Chondrocyte (in vitro differentiated cells): Measurements from ENCODE around the gene PXN. TPM values are rescaled to one million over a fixed set of nuclear protein-coding genes. Genes with fewer than 3 reads are reported as not detected.
"Not testable (repeated sequence)": the region's sequence is repeated elsewhere in the genome, so short reads cannot be mapped to it uniquely, and the experiment has no call there.

Experiments used
- DNase-seq: peaks from one replicate; pipeline ENCODE4 v3.0.0; 2021; ENCODE audit warnings: mixed read lengths, low spot score
- H3K27ac Mint-ChIP-seq: one replicate; pipeline ENCODE4 v1.8.0; 2021; ENCODE audit warnings: mild to moderate bottlenecking, moderate library complexity, mixed read lengths; ENCODE audit not compliant: unreplicated experiment
- H3K27me3 Mint-ChIP-seq: 2 replicates; pipeline ENCODE4 v1.8.0; 2021; ENCODE audit warnings: low read depth, mixed read lengths
- H3K36me3 Mint-ChIP-seq: 2 replicates; pipeline ENCODE4 v1.8.0; 2021; ENCODE audit warnings: low read depth, mixed read lengths
- H3K4me1 Mint-ChIP-seq: 2 replicates; pipeline ENCODE4 v1.8.0; 2021; ENCODE audit warnings: low read depth, mild to moderate bottlenecking, mixed read lengths
- H3K4me3 Mint-ChIP-seq: one replicate; pipeline ENCODE4 v1.8.0; 2021; ENCODE audit warnings: mild to moderate bottlenecking, moderate library complexity, mixed read lengths; ENCODE audit not compliant: unreplicated experiment
- H3K9me3 Mint-ChIP-seq: 2 replicates; pipeline ENCODE4 v1.8.0; 2021; ENCODE audit warnings: low read depth, mixed read lengths
- CTCF ChIP-seq: fragments of 200-600 bp; sonication (generic); IDR thresholded peaks from 2 replicates; pipeline ENCODE4 v1.5.0; 2021; ENCODE audit warnings: antibody characterized with exemption, mild to moderate bottlenecking, moderate library complexity
- total RNA-seq: library from RNA; stranded (reverse); gene quantifications from 3 replicates; pipeline ENCODE4 v1.2.1, GENCODE V29; 2021

The PXN gene
- total RNA-seq, 1 donor from 2014 or later: 70.5 TPM

- no peak for DNase-seq
- peak overlapping the region; percentile 83 for H3K4me3 Mint-ChIP-seq
- H3K36me3 Mint-ChIP-seq: peaks cover 21% of the 10 kb centered on the region
- TF ChIP-seq CTCF: no peak
- no peaks in the 10 kb centered on the region for H3K9me3 Mint-ChIP-seq
- H3K4me1 Mint-ChIP-seq: peaks cover 56% of the 10 kb centered on the region
- peak overlapping the region; percentile 76 for H3K27ac Mint-ChIP-seq
- no peaks in the 10 kb centered on the region for H3K27me3 Mint-ChIP-seq
Measured at GRCh38 chr12:120194226-120194533, 71.3 kb downstream of the PXN start.

- H3K27me3 Mint-ChIP-seq, H3K9me3 Mint-ChIP-seq, H3K27ac Mint-ChIP-seq, DNase-seq: not testable (repeated sequence)
- Mint-ChIP-seq H3K4me1 (peaks cover 47% of the 10 kb centered on the region), H3K36me3 (peaks cover 13% of the 10 kb centered on the region), H3K4me3 (peak overlapping the region; percentile 83)
Measured at GRCh38 chr12:120193286-120193685, 72.2 kb downstream of the PXN start.

GRCh38 chr12:120190985-120191480 is 74.5 kb downstream of the PXN start:
- no peak overlapping the region for H3K27ac Mint-ChIP-seq
- no peaks in the 10 kb centered on the region for H3K27me3 Mint-ChIP-seq
- no peak for DNase-seq
- no peaks in the 10 kb centered on the region for H3K9me3 Mint-ChIP-seq
- peaks cover 29% of the 10 kb centered on the region for H3K4me1 Mint-ChIP-seq
- peaks cover 13% of the 10 kb centered on the region for H3K36me3 Mint-ChIP-seq
- no peak overlapping the region for H3K4me3 Mint-ChIP-seq
- no peak for TF ChIP-seq CTCF

- Mint-ChIP-seq H3K4me3 (no peak overlapping the region), H3K36me3 (peaks cover 12% of the 10 kb centered on the region), H3K4me1 (peaks cover 24% of the 10 kb centered on the region), H3K9me3 (no peaks in the 10 kb centered on the region), H3K27me3 (no peaks in the 10 kb centered on the region), H3K27ac (no peak overlapping the region)
- DNase-seq: no peak
- no peak for TF ChIP-seq CTCF
Measured at GRCh38 chr12:120190386-120190785, 75.1 kb downstream of the PXN start.

GRCh38 chr12:120186654-120187053 is 78.9 kb downstream of the PXN start:
- DNase-seq: no peak
- Mint-ChIP-seq H3K27me3 (no peaks in the 10 kb centered on the region), H3K27ac (no peak overlapping the region), H3K4me1 (peaks cover 21% of the 10 kb centered on the region), H3K36me3 (peaks cover 26% of the 10 kb centered on the region), H3K9me3 (no peaks in the 10 kb centered on the region), H3K4me3 (no peak overlapping the region)
- no peak for TF ChIP-seq CTCF

GRCh38 chr12:120183211-120183631 is 82.3 kb downstream of the PXN start:
- peak overlapping the region; percentile 69 for H3K27ac Mint-ChIP-seq
- no peaks in the 10 kb centered on the region for H3K9me3 Mint-ChIP-seq
- no peak for TF ChIP-seq CTCF
- H3K36me3 Mint-ChIP-seq: peaks cover 37% of the 10 kb centered on the region
- H3K27me3 Mint-ChIP-seq: no peaks in the 10 kb centered on the region
- no peak overlapping the region for H3K4me3 Mint-ChIP-seq
- H3K4me1 Mint-ChIP-seq: peaks cover 17% of the 10 kb centered on the region
- DNase-seq: no peak
